ENCODE data around the gene CPXM1. TPM values are rescaled to one million over a fixed set of nuclear protein-coding genes. Genes with fewer than 3 reads are reported as not detected.

The CPXM1 gene
- total RNA-seq, 6 experiments from 2014 or later, result 0.07 to 0.16 (median 0.12) TPM; not detected in 3

DNA sequence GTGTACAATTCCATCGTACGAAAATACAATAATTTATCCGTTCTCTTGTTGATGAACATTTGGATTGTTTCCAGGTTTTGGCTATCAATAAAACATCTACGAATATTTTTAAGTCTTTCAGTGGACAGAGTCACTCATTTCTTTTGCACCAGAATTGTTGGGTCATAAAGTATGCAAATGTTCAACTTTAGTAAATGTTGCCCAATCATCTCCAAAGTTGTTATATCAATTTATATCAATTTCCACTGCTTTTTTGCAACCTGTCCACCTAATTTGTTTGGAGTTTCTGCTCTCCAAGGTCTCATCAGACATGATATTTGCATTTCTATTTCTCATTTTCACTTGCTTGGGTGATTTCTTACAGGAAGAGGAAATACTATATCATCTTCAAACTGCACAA lies 26.2 kb upstream of the CPXM1 start:
- intact Hi-C loops (cut with DNase I), result no loop called here
- DNase-seq, result no peak

GRCh38 chr20:2825761-2826160 lies 25.3 kb upstream of the CPXM1 start:
- Histone ChIP-seq H3K27me3 (peaks cover 0 to 11% of the 10 kb centered on the region in 2 donors), H3K4me1 (no peaks in the 10 kb centered on the region), H3K27ac (no peak overlapping the region), H3K36me3 (no peaks in the 10 kb centered on the region), H3K9me3 (no peaks in the 10 kb centered on the region), H3K4me3 (no peak overlapping the region)
- no peak for DNase-seq
- ATAC-seq, result no peak
- 77% methylated on average over 2 of the region's 2 CpGs for WGBS (ENCODE audit: insufficient coverage, low coverage, low lambda C conversion rate, missing lambda C conversion rate)
- TF ChIP-seq CTCF (IDR thresholded peaks at IDR 0.05), result no peak
- no peak for TF ChIP-seq POLR2A (IDR thresholded peaks at IDR 0.05)
- intact Hi-C loops (cut with DNase I), result no loop called here

More for the DNA sequence above, 26.2 kb upstream of the CPXM1 start:
- Histone ChIP-seq H3K36me3 (no peaks in the 10 kb centered on the region), H3K4me1 (no peaks in the 10 kb centered on the region), H3K27me3 (peaks cover 0 to 2% of the 10 kb centered on the region in 2 donors), H3K4me3 (no peak overlapping the region), H3K27ac (no peak overlapping the region), H3K9me3 (no peaks in the 10 kb centered on the region)
- no peak for ATAC-seq
- TF ChIP-seq CTCF (IDR thresholded peaks at IDR 0.05) (no peak), POLR2A (IDR thresholded peaks at IDR 0.05) (no peak)
- 71% methylated on average over 4 of the region's 4 CpGs for WGBS (ENCODE audit: insufficient coverage, low coverage, low lambda C conversion rate, missing lambda C conversion rate)

DNA sequence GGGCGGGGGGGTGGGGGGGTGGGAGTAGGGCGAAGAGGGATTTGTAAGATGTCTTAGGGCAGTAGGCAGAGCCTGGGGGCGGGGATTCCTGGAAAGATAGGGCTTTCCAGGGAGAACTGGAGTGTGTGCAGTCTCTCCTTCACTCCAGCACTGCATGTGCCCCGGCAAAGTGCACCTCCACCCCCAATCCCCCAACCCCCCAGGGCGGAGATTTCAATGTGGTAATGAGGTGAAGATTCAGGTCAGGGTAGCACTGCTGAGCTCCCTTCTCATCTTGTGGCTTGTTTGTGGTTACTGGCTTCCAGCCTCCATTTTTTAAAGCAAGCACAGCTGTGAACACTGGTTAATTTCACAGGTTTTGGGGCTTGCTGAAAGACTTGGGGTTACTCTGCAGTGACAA lies 21.6 kb upstream of the CPXM1 start:
- DNase-seq (no peak), ATAC-seq (peak in 1 of 4 donors; percentile 35)
- Histone ChIP-seq H3K36me3 (no peaks in the 10 kb centered on the region), H3K4me3 (no peak overlapping the region), H3K27me3 (peaks cover 0 to 18% of the 10 kb centered on the region in 2 donors), H3K4me1 (no peaks in the 10 kb centered on the region), H3K9me3 (no peaks in the 10 kb centered on the region), H3K27ac (no peak overlapping the region)
- intact Hi-C loops (cut with DNase I), result no loop called here
- WGBS (ENCODE audit: insufficient coverage, low coverage, low lambda C conversion rate, missing lambda C conversion rate), result 20% methylated on average over 5 of the region's 5 CpGs
- TF ChIP-seq POLR2A (IDR thresholded peaks at IDR 0.05) (no peak), CTCF (IDR thresholded peaks at IDR 0.05) (no peak)

- ATAC-seq, result peak in 2 of 4 donors; percentile 9 to 37
Measured at GRCh38 chr20:2820896-2821869, 20.8 kb upstream of the CPXM1 start.

More at GRCh38 chr20:2820896-2821869, 20.8 kb upstream of the CPXM1 start:
- 14% methylated on average over 5 of the region's 68 CpGs for WGBS (ENCODE audit: insufficient coverage, low coverage, low lambda C conversion rate, missing lambda C conversion rate)
- peaks cover 0 to 18% of the 10 kb centered on the region in 2 donors for H3K27me3 ChIP-seq
- H3K4me3 ChIP-seq, result no peak overlapping the region
- H3K4me1 ChIP-seq, result no peaks in the 10 kb centered on the region
- H3K27ac ChIP-seq, result no peak overlapping the region
- TF ChIP-seq CTCF (IDR thresholded peaks at IDR 0.05), result no peak
- no peak for TF ChIP-seq POLR2A (IDR thresholded peaks at IDR 0.05)
- H3K9me3 ChIP-seq, result no peaks in the 10 kb centered on the region
- H3K36me3 ChIP-seq, result no peaks in the 10 kb centered on the region
- intact Hi-C loops (cut with DNase I), result no loop called here
- DNase-seq, result peak in 1 of 3 donors; percentile 40

All from right lobe of liver (tissue), 6 donors.